Upper lobe of left lung (tissue), 4 donors: Measurements from ENCODE around the gene PLEKHH3.

Experiments used
- CTCF ChIP-seq, 6 experiments: fragments of 450-650 bp in 4 of 6; fragments of 200-600 bp in 2 of 6; sonication (generic) in 2 of 6; IDR thresholded peaks; one replicate each; pipeline ENCODE4 v1.5.1; 2016 to 2019; ENCODE audit warnings: antibody characterized with exemption in 6 of 6
- EP300 ChIP-seq, 4 donors: sonication (generic); formaldehyde crosslinking; IDR thresholded peaks; one replicate each; pipeline ENCODE4 v1.5.1; 2017; ENCODE audit warnings: antibody characterized with exemption in 4 of 4, control low read depth in 2 of 4

- TF ChIP-seq EP300 (IDR thresholded peaks at IDR 0.05), result no peak
- no peak for TF ChIP-seq CTCF (IDR thresholded peaks at IDR 0.05)
Measured at GRCh38 chr17:42670789-42671657, 5.8 kb downstream of the PLEKHH3 start.
